Stimulated activated CD8-positive, alpha-beta memory T cell treated with anti-CD3 and anti-CD28 coated beads, Interleukin-4, amount 100 ng/mL, for 48 hours (primary cell): ENCODE data around the gene DOK3.
"Not testable (repeated sequence)": the region's sequence is repeated elsewhere in the genome, so short reads cannot be mapped to it uniquely, and the experiment has no call there.

ENCODE experiments used
- DNase-seq: peaks from one replicate; pipeline ENCODE4 v3.0.0-alpha.2; 2020

DOK3 gene

GRCh38 chr5:177496070-177496726 is 13.4 kb downstream of the DOK3 start:
- no peak for DNase-seq

DNA sequence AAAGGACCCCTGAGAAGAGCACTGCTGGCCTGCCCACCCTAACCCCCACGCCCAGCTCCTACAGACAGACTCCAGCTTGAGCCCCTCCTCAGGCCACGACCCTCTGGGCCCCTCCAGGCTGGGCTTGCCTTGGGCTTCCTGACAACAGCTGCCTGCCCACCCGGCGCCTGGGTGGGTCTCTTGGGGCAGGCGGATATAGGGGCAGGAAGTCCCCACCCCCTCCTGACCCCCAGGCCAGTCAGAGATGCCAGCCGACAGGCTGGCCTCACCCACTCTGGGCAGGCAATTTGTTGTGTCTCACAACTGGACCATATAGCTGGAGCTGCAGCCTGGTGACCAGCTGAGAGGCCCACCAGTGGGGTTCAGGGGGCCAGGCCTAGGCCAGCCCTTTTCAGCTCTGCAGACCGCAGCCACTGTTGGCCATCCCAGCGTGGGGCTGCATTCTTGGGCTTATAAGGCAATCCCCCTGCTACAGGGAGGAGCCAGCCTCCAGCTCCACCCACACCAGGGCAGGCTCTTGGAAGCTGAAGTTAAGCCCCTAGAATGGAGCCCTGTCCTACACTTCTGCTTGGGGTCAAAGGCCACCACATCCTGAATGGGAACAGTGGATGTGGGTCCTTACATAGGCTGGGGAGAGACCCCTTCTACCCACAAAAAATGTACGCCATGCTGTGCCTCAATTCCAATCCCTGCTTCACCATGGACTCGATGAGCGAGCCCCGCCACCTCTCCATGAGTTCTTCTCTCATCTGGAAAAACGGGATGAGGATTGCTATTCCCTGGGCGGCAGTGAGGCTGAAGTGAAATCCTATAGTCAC is 14.2 kb downstream of the DOK3 start:
- no peak for DNase-seq

GRCh38 chr5:177494346-177495195 is 15.1 kb downstream of the DOK3 start:
- DNase-seq, result peak; percentile 61

- no peak for DNase-seq
Observed at GRCh38 chr5:177493795-177494345, 15.8 kb downstream of the DOK3 start.

DNA sequence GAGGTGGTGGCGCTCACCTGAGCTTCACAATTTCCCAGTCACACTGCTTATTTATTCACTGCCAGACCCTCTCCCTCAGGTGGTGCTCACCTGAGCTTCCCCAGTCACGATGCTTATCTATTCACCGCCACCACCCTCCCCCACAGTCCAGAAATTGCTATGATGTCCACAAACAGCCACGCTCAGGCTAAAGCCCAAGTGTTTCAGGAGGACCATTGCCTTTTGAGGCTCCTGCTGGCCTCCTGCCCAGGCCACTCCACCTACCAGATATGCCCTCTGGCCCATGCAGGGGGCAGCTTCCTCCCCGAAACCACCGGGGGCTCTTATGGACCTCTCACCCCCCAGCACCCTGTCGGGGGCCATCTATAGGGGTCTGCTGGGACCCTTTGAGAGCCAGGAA is 16.8 kb downstream of the DOK3 start:
- DNase-seq, result no peak

DNA sequence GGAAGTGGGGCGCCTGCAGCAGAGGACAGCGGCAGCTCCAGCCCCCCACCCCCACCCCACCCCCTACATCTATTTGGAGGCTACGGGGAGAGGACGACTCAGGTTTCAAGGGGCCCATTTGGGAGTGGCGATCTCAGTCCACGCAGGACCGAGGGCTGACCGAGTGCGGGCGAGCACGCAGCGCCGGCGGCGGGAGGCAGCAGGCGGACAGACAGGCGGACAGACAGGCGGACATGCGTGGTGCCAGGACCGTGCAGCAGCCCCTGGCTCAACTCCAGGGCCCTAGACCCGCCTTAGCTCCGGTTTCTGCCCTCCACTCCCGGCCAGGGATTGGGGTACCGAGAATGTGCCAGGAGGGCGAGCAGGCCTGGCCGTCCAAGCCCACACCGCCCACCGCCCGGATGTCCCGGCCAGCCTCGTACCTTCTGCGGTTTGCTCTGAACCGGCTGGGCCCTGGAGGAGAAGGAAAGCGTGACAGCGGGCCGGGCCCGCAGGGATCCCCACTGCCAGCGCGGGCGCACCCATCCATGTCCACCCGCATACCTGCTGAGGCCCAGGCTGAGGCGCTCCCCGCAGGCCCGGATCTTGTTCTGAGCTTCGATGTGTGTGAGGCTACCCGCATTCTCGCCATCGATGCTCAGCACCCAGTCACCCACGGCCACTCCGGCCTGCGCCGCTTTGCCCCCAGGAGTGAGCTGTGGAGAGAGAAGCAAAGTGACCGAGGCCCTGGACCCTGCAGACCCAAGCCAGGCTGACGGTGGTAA is 17.5 kb downstream of the DOK3 start:
- DNase-seq, result no peak

GRCh38 chr5:177491429-177491945 is 18.1 kb downstream of the DOK3 start:
- peak; percentile 69 for DNase-seq

DNA sequence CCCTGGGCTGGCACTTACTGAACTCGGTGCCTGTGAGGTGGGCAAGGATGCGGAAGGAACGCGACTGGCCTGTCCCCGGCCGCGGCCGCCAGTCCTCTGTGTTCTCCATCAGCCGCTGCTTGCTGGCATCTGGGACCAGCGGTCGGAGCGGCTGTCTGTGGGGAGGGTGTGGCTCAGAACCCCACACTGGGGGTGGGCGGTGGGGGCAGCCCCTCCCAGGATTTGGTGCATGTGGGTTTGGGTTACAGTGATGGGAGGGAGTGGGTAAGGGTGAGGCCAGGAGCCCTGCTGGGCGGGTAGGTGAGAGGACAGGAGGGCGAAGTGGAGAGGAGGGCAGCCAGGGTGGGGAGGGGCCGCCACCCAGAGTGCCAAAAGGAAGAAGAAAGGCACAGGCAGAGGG is 18.6 kb downstream of the DOK3 start:
- no peak for DNase-seq

DNA sequence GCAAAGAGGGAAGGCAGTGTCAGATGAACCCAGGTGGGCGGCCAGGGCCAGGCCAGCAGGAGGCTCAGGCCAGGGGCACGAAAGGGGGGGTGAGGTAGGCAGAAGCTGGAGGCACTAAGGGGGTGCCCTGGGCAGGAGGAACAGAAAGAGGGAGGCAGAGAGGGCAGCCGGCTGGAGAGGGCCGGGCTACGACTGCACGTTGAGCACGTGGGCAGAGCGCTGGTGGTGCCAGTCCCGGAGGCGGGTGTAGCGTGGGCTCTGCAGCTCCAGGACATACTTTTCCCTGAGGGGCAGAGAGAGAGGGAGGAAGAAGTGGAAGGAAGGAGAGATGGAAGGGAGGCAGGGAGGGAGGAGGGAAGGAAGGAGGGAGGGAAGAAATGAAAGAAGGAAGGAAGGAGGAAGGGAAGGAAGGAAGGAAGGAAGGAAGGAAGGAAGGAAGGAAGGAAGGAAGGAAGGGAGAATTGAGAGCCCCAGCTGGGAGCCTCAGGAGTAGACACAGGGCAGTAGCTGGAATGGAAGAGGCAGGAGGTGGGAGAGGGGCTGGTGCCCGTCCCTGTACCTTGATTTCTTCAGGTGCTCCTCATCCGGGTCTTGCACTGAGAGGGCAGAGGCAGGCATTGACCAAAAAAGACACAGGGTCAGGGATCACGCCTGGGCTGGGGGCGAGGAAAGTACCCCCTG is 19.2 kb downstream of the DOK3 start:
- no peak for DNase-seq

DNA sequence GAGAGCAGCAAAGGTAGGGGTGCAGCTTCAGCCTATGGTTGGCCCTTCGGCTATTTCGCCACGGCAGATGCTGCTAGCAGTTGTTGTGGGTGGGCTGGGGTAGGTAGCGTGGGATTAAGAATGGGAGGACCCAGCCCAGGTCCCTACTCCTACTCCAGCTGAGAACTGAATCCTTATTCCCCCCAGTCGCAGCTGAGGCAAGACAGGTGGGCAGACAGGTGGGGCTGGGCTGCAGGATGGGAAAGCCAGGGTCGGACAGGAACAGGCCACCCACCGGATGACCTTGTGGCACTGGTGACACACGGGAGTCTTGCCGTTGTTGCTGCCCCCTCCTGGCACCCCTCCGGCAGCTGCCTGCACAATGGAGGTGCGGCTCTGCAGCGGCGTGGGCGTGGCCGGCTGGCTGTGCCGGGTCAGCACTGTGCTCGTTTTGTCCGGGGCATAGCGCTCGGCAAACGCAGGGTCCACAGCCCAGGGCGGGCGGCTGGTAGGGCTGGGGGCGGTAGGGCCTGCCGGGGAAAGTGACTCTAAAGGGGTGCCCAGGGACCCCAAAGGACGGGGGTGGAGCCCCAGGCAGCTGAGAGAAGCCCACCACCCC is 20.4 kb downstream of the DOK3 start:
- no peak for DNase-seq

- no peak for DNase-seq
Observed at GRCh38 chr5:177487975-177488374, 21.7 kb downstream of the DOK3 start.

- no peak for DNase-seq
Observed at GRCh38 chr5:177487144-177487543, 22.5 kb downstream of the DOK3 start.

GRCh38 chr5:177486256-177486655 is 23.4 kb downstream of the DOK3 start:
- DNase-seq, result no peak

DNA sequence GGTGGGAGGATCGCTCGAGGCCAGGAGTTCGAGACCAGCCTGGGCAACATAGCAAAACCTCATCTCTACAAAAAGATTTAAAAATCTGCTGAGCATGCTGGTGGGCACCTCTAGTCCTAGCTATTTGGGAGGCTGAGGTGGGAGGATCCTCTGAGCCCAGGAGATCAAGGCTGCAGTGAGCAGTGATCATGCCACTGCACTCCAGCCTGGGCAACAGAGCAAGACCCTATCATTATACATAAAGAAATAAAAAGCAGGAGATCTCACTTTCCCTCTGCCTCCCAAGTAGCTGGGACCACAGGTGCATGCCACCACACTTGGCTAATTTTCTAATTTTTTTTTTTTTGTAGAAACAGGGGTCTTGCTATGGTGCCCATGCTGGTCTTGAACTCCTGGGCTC is 23.9 kb downstream of the DOK3 start:
- not testable (repeated sequence) for DNase-seq

GRCh38 chr5:177484902-177485549 is 24.6 kb downstream of the DOK3 start:
- DNase-seq, result no peak

DNA sequence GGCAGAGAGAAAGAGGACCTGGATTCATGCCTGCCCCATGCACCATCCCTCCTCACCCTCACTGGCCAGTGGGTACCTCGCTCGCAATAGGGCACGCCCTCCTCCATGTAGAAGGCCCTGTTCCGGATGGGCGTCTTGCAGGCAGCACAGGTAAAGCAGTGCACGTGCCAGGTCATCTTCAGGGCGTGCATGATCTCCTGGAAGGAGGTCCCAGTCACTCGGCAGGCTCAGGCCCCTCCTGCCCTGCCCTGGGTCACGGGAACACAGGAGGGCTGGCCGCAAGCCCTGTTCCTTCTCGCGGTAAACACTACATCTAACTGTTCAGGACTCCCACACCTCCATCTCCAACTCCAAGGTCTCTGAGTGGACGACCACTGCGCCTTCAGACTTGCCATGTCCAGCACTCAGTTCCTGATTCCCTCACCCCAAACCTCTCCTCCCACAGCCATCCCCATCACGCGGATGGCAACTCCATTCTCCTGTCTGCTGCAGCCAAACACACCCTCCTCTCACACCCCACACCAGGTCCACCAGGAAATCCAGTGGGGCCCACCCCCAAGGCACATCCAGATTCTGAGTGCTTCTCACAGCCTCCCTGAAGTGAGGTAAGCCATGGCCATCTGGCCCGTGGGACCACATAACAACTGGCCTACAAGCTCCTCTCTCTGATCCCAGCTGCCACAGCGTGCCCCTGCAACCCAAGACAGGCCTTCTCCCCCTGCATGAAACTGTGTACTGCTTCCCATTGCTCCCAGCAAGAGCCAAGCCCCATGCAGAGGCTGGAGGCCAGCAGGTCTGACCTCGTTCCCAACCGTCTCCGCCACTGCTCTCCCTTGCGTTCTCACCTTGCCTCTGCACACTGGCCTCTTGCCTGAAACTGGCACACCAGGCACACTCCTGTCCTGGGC is 25.4 kb downstream of the DOK3 start:
- no peak for DNase-seq

DNA sequence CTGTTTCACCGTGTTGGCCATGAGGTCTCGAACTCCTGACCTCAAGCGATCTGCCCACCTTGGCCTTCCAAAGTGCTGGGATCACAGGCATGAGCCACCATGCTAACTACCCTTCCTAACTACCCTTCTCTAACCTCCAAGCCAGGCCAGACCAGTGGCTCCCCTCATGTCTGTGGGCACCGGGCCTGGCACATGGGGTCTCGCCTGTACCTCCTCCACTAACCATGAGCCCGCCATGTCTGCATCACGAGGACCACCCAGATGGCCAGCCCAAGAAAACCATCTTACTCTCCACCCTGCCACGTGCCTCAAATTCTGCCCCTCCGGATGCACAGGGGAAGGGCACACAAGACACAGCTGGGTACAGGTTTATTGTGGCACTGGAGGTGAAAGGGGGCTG is 26.6 kb downstream of the DOK3 start:
- no peak for DNase-seq

DNA sequence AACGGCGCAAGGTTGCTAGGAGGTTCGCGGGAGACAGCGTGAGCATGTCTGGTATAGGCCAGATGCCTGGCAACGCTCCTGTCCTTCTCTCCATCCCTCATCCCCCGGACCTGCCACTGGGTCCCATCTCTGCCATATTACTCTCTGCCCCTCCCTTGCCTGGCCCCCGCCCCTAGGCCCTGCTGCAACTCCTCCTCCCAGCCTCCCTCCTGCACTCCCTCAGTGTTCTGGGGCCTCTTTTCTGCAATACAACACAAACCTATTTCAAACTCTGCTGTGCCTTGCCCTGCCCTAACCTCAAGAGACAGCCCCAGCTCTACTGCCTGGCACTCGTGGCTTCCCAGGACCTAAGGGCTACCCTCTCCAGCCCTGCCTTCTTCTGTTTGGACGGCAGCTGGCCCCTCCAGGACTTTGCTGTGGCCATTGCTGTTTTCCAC is 27.2 kb downstream of the DOK3 start:
- no peak for DNase-seq

GRCh38 chr5:177479774-177480173 is 29.9 kb downstream of the DOK3 start:
- DNase-seq, result no peak
